BLaER1 (cell line): ENCODE measurements around the gene NUCKS1.
A peak's percentile ranks its signal among the peaks of the same experiment; 100 is the strongest.

Experiments used
- H3K27ac ChIP-seq: shearing (Covaris generic); formaldehyde crosslinking; 2 replicates; pipeline ENCODE4 v1.8.1; 2022
- H3K27me3 ChIP-seq: shearing (Covaris generic); formaldehyde crosslinking; 2 replicates; pipeline ENCODE4 v1.8.1; 2022
- H3K36me3 ChIP-seq: shearing (Covaris generic); formaldehyde crosslinking; 2 replicates; pipeline ENCODE4 v1.8.1; 2022
- H3K4me1 ChIP-seq: shearing (Covaris generic); formaldehyde crosslinking; 2 replicates; pipeline ENCODE4 v1.8.1; 2022
- H3K4me2 ChIP-seq: shearing (Covaris generic); formaldehyde crosslinking; 2 replicates; pipeline ENCODE4 v1.8.1; 2022
- H3K4me3 ChIP-seq: shearing (Covaris generic); formaldehyde crosslinking; 2 replicates; pipeline ENCODE4 v1.8.1; 2022
- H3K9ac ChIP-seq: shearing (Covaris generic); formaldehyde crosslinking; 2 replicates; pipeline ENCODE4 v1.8.1; 2022
- H3K9me3 ChIP-seq: shearing (Covaris generic); formaldehyde crosslinking; 2 replicates; pipeline ENCODE4 v1.8.1; 2022
- H4K20me1 ChIP-seq: shearing (Covaris generic); formaldehyde crosslinking; 2 replicates; pipeline ENCODE4 v1.8.1; 2022
- Cebpa-rat ChIP-seq: shearing (Covaris generic); IDR thresholded peaks from 2 replicates; pipeline ENCODE4 v1.8.1; 2022

The NUCKS1 gene

DNA sequence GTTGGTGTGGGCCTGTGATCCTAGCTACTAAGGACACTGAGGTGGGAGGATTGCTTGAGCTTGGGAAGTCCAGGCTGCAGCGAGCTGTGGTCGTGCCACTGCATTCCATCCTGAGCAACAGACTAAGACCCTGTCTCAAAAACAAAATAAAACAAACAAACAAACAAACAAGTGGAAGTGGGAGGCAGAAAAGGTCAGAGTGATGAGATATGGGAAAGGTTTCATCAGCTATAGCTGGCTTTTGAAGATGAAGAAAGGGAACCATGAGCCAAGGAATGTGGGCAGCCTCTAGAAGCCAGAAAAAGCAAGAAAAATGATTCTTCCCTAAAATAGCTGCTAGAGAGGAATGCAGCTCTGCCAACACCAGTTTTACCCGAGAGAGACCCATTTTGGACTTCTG, 10.6 kb upstream of the NUCKS1 start:
- Histone ChIP-seq H3K36me3 (no peaks in the 10 kb centered on the region), H3K9me3 (0 out of 2 replicates have a peak, but pooled peaks cover 7% of the 10 kb centered on the region), H3K27ac (no peak overlapping the region), H3K4me1 (no peaks in the 10 kb centered on the region), H4K20me1 (no peaks in the 10 kb centered on the region), H3K4me3 (no peak overlapping the region), H3K9ac (no peak overlapping the region), H3K4me2 (no peak overlapping the region), H3K27me3 (no peaks in the 10 kb centered on the region)
- no peak for TF ChIP-seq Cebpa-rat

DNA sequence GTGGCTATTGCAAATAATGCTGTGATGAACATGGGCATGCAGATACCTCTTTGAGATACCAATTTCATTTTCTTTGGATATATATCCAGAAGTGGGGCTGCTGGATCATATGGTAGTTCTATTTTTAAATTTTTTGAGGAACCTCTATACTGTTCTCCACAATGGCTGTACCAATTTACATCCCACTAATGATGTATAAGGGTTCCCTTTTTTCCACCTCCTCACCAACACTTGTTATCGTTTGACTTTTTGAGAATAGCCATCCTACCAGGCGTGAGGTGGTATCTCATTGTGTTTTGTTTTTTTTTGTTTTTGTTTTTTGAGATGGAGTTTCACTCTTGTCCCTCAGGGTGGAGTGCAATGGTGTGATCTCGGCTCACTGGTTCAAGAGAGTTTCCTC, 6.6 kb upstream of the NUCKS1 start:
- Histone ChIP-seq H4K20me1 (no peaks in the 10 kb centered on the region), H3K4me3 (no peak overlapping the region), H3K9ac (no peak overlapping the region), H3K27me3 (no peaks in the 10 kb centered on the region), H3K27ac (no peak overlapping the region), H3K36me3 (no peaks in the 10 kb centered on the region), H3K4me2 (no peak overlapping the region), H3K4me1 (no peaks in the 10 kb centered on the region), H3K9me3 (0 out of 2 replicates have a peak, but pooled peaks cover 7% of the 10 kb centered on the region)
- TF ChIP-seq Cebpa-rat, result no peak

DNA sequence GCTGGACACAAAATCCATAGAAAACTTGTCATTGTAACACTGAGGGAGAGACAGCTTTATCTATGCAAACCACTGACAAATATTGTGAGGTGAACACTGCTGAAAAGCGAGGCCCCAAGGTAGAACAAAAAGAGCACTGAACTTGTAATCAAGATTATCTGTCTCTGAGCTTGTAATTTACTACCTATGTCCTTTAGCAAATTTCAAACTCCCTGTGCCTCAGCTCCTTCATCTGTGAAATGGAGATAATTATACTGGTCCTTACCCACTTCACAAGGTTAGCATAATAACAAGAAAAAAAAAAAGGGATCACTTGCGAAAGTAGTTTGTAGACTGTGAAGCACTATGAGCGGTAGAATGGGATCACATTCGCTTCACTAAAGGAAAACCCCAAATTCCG, 4.9 kb upstream of the NUCKS1 start:
- no peak overlapping the region for H3K4me2 ChIP-seq
- no peak overlapping the region for H3K4me3 ChIP-seq
- no peak overlapping the region for H3K9ac ChIP-seq
- no peaks in the 10 kb centered on the region for H4K20me1 ChIP-seq
- 0 out of 2 replicates have a peak, but pooled peaks cover 7% of the 10 kb centered on the region for H3K9me3 ChIP-seq
- H3K27ac ChIP-seq, result no peak overlapping the region
- no peaks in the 10 kb centered on the region for H3K4me1 ChIP-seq
- no peaks in the 10 kb centered on the region for H3K27me3 ChIP-seq
- no peak for TF ChIP-seq Cebpa-rat
- no peaks in the 10 kb centered on the region for H3K36me3 ChIP-seq

DNA sequence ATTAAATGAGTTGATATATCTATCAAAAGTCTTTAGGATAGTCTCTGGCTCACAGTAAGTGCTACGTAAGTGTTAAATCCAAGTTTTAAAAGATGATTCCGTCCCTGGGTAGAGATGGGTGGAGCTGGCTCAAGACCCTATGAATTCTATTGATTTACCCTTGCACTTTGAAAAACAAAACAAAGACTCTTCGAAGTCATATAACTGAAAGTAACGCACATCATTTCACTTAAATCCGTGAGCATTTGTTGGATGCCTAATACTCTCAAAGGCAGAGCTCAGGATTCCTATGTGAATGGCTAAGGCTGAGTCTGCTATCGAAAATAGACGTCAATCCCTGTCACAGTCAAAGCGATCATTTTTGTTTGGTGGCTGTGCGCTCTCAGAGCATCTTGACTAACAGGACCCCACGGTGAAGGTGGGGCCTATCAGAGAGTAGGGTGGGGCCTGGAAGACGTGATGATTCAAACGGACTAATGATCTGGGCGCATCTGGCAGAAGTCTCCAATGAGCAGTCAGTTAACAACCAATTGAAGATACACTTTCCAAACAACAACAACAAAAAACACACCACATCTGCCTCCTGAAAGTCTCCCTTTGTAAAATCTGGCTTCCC, 1.2 kb upstream of the NUCKS1 start:
- Histone ChIP-seq H3K27me3 (no peaks in the 10 kb centered on the region), H3K9ac (no peak overlapping the region), H3K27ac (no peak overlapping the region), H3K36me3 (peaks cover 11% of the 10 kb centered on the region; the same call in 1 of the 2 replicates), H4K20me1 (peaks cover 34% of the 10 kb centered on the region), H3K4me2 (peak overlapping the region; percentile 66; the same call in 1 of the 2 replicates), H3K4me3 (no peak overlapping the region), H3K9me3 (no peaks in the 10 kb centered on the region), H3K4me1 (peaks cover 23% of the 10 kb centered on the region)
- TF ChIP-seq Cebpa-rat, result no peak

DNA sequence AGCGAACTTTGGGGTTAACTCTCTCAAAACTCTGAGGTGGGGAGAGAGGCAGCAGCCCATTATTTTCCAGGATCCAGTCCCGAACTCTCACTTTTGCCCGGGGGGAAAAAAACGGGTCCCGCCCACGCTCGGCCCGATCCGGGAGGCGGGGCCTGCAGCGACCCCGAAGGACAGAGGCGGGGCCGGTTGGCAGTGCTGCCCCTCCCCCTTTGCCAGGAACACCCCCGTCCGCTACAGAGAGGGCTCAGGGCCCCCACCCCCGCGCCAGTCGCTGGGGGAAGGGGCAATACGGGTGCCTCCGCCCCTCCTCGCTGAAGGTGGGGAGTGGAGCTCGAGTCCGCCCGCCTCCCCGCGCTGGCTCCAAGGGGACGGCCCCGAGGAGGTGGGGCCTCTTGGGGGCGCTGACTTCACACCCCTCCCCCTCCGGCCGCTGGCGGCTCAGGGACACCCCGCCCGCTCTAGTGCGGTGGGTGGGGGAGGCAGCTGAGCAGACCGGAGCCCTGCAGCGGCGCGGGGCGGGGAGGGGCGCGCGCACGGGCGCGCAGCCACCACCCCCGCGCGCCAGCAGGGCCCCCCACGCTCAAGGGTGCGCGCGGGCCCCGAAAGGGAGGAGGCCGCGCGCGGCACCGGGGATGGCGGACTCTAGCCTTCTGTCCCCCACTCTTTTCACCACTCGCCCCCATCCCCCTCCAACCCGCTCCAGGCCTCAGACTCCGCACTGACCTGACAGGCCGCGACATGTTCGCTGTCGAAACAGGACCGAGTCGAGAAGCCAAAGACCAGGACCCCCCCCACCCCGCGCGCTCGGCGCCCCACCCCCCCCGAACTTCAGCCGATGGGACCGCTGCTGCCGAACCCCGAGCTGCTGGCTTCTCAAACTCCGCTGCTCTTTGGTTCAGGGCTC, 496 bp downstream of the NUCKS1 start:
- Histone ChIP-seq H3K4me1 (peaks cover 33% of the 10 kb centered on the region), H3K9me3 (no peaks in the 10 kb centered on the region), H3K27ac (peak overlapping the region; percentile 98), H3K4me2 (peak overlapping the region; percentile 92), H3K36me3 (peaks cover 22% of the 10 kb centered on the region; the same call in 1 of the 2 replicates), H3K4me3 (peak overlapping the region; percentile 85), H3K9ac (peak overlapping the region; percentile 97), H4K20me1 (peaks cover 50% of the 10 kb centered on the region), H3K27me3 (no peaks in the 10 kb centered on the region)
- TF ChIP-seq Cebpa-rat, result no peak

DNA sequence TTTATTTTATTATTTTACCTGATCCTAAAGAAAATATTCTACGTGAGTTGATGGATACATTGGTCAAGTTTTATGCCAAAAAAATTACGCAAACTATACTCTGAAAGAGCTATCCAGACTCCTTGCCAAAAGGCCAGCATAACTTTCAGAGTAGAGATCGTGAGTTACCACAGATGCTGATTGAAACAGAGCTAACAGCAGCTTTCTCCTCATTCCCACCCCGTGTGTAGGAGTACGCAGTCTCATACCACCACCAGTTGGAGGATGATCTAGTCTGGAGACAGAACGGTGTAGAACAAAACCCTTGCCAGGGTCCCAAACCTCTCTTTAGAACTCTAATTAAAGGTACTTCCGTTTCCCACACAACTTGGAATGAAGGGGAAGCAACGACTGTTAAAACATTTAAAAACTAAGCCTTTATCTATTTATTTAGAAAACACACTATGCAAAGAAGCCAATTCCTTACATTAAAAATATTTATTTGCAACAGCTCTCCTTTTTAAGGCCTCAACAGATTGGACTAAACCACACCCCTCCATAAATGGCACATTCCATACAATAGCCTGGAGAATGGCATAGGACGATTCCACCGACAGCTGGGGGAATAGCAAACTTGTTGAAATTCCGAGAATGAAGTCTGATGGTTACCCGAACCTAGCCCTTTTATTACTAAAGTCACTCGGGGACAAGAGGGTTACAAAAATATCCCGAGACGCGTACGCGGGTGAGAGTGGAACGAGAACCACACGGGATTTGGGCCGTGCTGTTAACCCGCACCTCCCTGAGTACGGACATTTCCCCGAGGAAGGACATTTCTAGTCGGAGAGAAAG, 1.4 kb downstream of the NUCKS1 start:
- Histone ChIP-seq H3K27me3 (no peaks in the 10 kb centered on the region), H3K9me3 (no peaks in the 10 kb centered on the region), H3K9ac (peak overlapping the region; percentile 97), H3K36me3 (peaks cover 26% of the 10 kb centered on the region; the same call in 1 of the 2 replicates), H3K4me2 (peak overlapping the region; percentile 92), H4K20me1 (peaks cover 59% of the 10 kb centered on the region), H3K4me3 (peak overlapping the region; percentile 85), H3K4me1 (peaks cover 36% of the 10 kb centered on the region), H3K27ac (peak overlapping the region; percentile 98)
- TF ChIP-seq Cebpa-rat, result no peak

DNA sequence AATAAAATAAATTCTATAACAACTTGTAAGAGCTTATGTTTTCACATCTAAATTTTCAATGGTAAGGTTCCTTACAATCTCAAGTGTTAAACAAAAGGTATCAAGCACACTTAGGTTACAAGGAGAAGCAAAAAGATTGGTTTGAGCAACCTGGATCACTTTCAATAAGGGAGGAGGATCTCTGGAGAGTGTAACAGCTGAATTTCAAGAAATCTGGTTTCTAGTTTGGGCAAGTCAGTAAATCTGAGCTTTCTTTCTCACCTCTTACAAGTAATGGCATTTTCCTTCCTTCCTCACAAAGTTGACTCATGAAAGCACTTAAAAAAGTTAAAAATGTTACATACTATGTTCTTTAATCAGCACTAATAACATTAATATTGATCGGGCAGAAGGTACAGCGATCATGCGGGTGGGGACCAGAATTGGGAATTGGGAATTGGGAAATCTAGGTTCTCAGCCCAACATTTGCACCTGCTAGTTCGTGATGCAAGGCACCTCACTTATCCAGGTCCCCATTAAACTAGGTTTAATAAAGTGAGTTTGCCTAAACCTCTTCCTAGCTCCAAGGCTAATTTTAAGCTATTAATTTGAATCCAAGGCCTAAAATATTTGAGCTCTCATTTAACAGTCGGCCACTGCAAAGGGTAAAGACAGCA, 3.1 kb downstream of the NUCKS1 start:
- Histone ChIP-seq H3K4me2 (peak overlapping the region; percentile 92), H3K9ac (peak overlapping the region; percentile 32; the same call in 1 of the 2 replicates), H4K20me1 (peaks cover 76% of the 10 kb centered on the region), H3K9me3 (no peaks in the 10 kb centered on the region), H3K36me3 (peaks cover 37% of the 10 kb centered on the region), H3K4me1 (peaks cover 49% of the 10 kb centered on the region), H3K4me3 (peak overlapping the region; percentile 37), H3K27me3 (no peaks in the 10 kb centered on the region), H3K27ac (no peak overlapping the region)
- no peak for TF ChIP-seq Cebpa-rat

DNA sequence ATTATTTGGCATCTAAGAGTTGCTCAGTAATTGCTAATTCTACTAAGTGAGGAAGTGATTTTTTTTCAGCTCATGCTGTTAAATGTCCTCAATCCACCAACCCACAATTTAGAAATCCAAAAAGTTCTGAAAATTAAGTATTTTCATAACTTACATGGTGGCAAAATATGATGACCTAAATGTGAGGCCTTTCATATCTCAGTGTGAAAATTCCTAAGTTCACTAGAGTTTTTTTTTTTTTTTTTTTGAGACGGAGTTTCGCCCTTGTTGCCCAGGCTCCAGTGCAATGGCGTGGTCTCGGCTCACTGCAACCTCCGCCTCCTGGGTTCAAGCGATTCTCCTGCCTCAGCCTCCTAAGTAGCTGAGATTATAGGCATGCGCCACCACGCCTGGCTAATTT, 5.6 kb downstream of the NUCKS1 start:
- no peak for TF ChIP-seq Cebpa-rat
- no peak overlapping the region for H3K4me3 ChIP-seq
- H3K36me3 ChIP-seq, result peaks cover 61% of the 10 kb centered on the region
- H3K27me3 ChIP-seq, result no peaks in the 10 kb centered on the region
- peaks cover 100% of the 10 kb centered on the region for H4K20me1 ChIP-seq
- H3K4me1 ChIP-seq, result peaks cover 54% of the 10 kb centered on the region
- H3K9me3 ChIP-seq, result no peaks in the 10 kb centered on the region
- H3K4me2 ChIP-seq, result no peak overlapping the region
- H3K27ac ChIP-seq, result no peak overlapping the region
- no peak overlapping the region for H3K9ac ChIP-seq

DNA sequence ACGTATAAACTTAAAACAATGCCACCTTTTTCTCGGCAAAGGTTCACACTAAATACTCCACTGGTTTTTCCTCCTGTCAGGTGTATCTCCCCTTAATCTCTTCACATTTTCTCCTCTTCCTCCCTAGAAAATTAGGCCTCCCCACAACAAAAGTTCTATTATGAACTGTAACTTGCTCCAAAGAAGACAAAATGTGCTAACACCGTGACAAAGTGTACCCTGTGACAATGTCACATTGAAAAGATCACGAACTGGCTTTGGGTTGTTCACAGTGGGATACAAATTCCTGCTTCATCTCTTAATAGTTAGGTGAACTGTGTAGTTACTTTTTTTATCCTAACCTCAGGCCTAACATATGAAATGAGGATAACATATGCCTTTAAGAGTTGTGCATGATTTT, 6.0 kb downstream of the NUCKS1 start:
- H3K9ac ChIP-seq, result no peak overlapping the region
- TF ChIP-seq Cebpa-rat, result no peak
- no peaks in the 10 kb centered on the region for H3K27me3 ChIP-seq
- no peak overlapping the region for H3K4me3 ChIP-seq
- H3K4me1 ChIP-seq, result peaks cover 54% of the 10 kb centered on the region
- no peak overlapping the region for H3K4me2 ChIP-seq
- H4K20me1 ChIP-seq, result peaks cover 100% of the 10 kb centered on the region
- H3K36me3 ChIP-seq, result peaks cover 65% of the 10 kb centered on the region
- no peaks in the 10 kb centered on the region for H3K9me3 ChIP-seq
- no peak overlapping the region for H3K27ac ChIP-seq
